Anterior cingulate cortex (tissue), 58 donors: Measurements from ENCODE around the gene RTEL1.
A peak's percentile ranks its signal among the peaks of the same experiment; 100 is the strongest.

Experiments used
- DNase-seq, 58 donors: peaks; one replicate each; lab custom pipeline; 2025; lab: John Stamatoyannopoulos, UW

RTEL1 gene

GRCh38 chr20:63687419-63688178 is 29.5 kb downstream of the RTEL1 start:
- DNase-seq, result no peak

DNA sequence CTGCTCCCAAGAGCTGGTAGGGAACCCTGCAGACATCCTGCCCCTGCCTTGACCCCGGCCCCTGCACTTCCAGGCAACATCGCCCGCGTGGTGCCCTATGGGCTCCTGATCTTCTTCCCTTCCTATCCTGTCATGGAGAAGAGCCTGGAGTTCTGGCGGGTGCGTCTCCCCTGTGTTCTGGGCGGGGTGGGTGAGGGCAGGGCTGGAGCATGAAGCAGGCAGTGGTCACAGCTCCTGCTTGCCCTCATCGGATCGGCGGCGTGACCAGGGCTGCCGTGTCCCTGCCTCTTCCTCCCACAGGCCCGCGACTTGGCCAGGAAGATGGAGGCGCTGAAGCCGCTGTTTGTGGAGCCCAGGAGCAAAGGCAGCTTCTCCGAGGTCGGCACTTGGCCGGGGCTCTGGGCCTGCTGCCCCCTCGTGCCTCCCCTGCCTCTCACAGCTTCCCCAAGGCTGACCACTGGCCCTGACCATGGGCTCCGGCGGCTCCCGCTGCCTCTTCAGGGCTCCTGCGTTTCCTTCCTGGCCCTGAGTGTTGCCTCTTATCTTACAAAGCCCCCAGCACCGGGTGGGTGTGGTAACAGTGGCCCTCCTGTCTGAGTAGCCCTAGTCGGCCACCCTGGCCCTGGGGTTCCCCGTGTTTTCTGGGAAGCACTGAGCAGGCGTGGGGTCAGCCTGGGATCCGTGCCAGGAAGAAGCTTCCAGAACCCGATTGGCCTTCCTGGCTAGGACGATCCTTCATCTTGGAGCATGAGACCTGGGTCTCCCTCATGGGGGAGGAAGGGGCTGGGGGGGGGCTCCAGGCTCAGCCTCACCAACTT is 30.3 kb downstream of the RTEL1 start:
- peak in 1 of 58 donors; percentile 33 for DNase-seq

- DNase-seq, result no peak
These were observed 31.2 kb downstream of the RTEL1 start for GRCh38 chr20:63689046-63690002.

- no peak for DNase-seq
These were observed 32.1 kb downstream of the RTEL1 start for GRCh38 chr20:63690003-63690897.

DNA sequence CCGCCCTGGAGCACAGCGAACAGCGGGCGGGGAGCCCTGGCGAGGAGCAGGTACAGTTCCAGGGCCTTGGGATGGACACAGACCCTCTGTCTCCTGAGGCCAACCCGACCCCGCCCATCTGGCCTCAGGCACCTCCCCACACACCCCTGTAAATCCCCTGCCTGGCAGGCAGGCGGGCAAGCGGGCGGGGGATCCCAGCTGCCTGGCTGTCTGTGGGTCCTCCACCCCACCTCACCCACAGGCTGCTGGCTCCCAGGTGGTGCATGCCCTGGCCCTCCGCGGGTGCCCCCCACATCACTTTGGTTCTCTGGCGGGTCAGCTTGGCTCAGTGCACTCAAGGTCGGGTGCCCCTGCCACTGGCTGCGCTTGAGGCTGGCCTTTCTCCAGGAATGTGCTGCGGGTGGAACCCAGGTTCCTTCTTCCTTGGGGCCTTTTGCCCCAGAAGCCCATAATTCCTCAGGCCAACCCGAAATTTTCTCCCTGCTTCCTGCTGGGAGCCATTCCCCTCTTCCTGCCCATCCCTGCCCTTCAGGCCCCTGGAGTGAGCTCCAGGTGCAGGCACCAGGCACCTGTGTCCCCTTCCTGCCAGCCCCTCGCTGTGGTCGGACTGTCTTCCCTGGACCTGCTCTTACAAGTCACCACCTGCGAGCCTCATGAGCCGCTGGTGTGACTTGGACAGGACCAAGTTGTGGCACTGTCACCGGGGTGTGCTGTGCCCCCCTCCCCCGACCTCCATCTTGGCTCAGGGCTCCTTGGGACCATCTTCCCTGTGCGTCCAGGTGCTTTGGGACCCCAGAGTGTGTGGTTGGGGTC is 33.0 kb downstream of the RTEL1 start:
- DNase-seq, result no peak

DNA sequence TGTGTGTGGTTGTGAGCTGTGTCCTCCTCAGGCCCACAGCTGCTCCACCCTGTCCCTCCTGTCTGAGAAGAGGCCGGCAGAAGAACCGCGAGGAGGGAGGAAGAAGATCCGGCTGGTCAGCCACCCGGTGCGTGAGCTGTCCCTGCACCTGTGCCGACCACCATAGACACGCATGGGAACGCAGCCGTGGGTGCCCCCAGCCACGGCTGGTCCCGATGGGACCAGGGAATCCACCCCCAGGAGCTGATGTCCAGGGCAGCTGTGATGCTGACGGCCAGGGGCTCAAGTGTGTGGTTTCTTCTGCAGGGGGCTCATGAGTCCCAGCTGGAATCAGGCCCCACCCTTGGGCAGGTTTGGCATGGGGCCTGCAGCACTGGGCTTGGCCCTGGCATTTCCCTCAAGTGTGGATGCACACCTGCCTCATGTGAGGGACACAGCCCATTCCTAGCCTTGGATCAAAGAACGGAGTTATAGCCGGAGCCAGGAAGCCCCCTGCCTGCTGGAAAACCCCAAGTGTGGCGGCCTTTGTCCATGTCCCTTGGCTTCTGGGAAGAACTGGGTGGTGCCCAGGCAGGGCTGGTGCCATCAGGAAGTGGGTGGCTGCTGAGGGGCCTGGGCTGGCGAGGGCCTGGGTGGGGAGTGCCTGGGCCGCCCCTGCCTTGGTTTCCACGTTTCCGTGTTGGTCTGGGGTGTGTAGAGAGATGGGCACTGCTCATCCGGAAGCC is 33.8 kb downstream of the RTEL1 start:
- no peak for DNase-seq

DNA sequence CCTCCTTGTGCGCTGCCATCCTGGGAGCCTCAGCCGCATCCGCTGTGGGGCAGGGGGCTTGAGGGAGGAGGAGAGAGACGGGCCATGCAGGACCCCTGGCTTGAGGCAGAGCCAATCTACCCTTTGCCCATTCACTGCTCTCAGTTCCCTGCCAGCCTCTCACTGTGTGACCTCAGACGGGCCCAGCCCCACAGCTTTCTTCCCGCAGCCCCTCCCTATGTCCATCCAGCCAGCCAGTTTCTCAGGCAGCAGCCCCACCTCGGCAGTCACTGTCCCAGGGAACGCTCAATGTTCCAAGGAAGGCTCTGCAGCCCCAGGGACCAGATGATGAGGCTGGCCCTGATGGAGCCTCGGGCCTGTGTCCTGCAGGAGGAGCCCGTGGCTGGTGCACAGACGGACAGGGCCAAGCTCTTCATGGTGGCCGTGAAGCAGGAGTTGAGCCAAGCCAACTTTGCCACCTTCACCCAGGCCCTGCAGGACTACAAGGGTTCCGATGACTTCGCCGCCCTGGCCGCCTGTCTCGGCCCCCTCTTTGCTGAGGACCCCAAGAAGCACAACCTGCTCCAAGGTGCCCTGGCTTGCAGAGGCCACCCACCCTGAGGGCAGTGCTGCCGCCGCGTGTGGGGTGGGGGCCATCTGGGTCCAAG is 34.4 kb downstream of the RTEL1 start:
- no peak for DNase-seq

DNA sequence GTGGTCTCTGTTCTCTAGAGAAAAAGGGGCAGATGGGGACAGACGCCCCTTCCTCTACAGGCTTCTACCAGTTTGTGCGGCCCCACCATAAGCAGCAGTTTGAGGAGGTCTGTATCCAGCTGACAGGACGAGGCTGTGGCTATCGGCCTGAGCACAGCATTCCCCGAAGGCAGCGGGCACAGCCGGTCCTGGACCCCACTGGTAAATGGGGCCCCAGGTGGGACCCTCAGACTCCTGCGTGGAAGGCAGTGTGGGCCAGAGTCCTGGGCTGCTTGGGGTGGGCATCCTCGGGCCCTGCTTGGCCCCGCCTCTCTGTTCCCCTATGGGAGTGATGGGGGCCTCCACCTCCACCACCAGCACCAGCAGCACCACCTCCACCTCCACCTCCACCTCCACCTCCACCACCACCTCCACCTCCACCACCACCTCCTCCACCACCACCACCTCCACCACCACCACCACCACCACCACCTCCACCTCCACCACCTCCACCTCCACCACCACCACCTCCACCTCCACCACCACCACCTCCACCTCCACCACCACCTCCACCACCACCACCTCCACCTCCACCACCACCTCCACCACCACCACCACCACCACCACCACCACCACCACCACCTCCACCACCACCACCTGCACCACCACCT is 35.1 kb downstream of the RTEL1 start:
- peak in 5 of 58 donors; percentile 20 to 50 (median 33) for DNase-seq

DNA sequence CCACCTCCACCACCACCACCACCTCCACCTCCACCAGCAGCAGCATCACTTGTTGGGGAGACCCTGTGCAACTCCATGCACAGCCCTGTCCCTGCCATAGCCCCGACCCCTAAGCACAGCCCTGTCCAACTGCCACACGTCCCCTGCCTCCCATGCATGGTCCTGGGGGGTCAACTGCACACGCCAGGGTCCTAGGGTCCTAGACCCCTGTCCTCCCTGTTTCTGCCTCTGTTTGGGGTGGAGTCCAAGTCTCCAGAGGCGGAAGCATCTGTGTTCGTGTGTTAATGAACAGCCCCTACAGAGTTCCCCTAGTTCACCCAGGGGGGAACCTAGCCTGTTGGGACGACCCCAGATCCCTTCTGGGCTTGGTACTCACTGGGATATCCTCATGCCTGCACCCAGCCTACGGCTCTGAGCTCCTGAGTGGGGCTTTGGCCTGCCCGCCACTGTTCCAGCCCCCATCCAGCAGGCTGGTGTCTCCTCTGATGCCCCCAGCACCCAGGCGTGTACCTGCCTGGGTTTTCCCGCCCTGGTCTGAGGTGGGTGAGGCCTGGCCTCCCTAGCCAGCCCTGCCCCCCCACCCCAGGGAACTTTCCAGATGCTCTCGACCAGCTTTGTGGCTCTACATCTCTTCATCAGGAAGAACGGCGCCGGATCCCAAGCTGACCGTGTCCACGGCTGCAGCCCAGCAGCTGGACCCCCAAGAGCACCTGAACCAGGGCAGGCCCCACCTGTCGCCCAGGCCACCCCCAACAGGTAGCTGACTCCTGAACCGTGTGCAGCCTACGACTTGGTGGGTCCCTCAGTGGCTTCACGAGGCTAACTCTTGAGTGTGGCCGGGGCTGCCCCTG is 35.8 kb downstream of the RTEL1 start:
- DNase-seq, result no peak

- no peak for DNase-seq
These were observed 36.7 kb downstream of the RTEL1 start for GRCh38 chr20:63694584-63695423.

DNA sequence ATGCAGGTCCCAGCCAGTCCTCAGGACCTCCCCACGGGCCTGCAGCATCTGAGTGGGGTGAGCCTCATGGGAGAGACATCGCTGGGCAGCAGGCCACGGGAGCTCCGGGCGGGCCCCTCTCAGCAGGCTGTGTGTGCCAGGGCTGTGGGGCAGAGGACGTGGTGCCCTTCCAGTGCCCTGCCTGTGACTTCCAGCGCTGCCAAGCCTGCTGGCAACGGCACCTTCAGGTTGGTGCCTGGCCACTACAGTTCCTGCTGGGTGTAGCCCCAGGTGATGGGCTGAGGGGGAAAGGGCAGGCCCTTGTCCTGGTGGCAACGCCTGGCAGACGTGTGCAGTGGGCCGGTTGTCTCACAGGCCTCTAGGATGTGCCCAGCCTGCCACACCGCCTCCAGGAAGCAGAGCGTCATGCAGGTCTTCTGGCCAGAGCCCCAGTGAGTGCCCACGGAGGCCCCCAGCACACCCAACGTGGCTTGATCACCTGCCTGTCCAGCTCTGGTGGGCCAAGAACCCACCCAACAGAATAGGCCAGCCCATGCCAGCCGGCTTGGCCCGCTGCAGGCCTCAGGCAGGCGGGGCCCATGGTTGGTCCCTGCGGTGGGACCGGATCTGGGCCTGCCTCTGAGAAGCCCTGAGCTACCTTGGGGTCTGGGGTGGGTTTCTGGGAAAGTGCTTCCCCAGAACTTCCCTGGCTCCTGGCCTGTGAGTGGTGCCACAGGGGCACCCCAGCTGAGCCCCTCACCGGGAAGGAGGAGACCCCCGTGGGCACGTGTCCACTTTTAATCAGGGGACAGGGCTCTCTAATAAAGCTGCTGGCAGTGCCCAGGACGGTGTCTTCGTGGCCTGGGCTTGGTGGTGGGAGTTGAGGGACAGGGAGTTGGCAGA is 37.6 kb downstream of the RTEL1 start:
- DNase-seq, result no peak

DNA sequence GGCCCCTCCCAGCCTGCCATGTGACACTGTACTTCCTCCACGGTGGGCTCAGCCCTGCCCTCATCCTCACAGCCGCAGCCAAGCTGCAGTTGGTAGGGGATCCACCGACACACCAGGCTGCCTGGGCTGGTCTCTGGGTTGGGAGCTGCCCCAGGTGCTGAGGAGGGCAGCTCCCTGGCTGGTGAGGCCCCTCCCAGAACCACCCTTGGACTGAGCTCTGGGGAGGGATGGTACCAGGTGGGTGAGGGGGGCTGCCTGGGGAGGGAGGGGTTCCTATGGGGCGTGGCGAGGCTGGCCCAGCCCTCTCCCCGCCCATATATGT is 38.2 kb downstream of the RTEL1 start:
- no peak for DNase-seq

- no peak for DNase-seq
These were observed 38.7 kb downstream of the RTEL1 start, which contains the start of gene TNFRSF6B for GRCh38 chr20:63696628-63697356. Gene TNFRSF6B (plus strand): TSS chr20:63696652. CDS start chr20:63696768, 116 bp downstream.
